ENCODE data around the gene ADAMTS9.

ADAMTS9 gene

DNA sequence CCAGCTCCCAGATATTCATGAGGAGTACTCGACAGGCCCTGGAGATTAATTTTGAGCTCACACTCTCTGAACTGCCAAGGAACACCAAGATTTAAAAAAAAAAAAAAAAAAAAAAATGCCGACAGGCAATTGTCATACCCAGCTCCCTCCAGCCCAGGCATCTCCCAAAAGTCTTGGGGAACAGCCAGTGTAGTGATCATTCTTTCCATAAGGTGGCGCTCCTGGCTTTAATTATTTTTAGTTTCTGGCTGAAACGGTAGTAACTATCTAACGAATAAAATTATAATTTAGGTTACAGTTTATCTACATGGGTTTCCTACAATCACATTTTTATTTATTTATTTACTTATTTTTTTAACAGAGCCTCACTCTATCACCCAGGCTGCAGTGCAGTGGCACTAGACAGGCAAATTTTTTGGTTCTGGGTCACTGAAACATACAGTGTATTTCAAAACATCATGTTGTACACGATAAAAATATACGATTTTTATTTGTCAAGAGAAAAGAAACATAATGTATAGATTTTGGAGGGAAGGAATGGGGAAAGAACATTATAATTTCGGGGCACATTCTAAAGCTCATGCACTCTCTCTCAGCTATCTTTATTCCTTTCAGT is 157.3 kb downstream of the ADAMTS9 start:
- DNase-seq: peak; percentile 74

DNA sequence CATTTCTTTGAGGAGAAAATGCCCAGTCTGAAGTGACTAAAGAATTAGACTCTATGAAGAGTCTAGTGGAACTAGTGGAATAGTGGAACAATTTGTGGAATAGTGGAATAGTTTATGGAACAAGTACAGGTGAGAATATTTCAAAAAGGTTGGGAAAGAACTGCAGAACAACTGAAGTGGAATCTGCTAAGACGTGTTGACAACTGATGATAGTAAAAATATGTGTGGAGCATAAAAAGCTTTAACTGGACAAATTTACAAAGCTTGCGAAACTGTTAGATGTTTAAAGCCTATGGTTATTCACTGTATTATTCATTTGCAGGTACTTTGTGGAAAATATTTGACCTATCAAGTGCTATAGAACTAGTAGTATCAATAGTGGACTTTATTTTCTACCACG is 164.5 kb downstream of the ADAMTS9 start:
- no peak for DNase-seq

DNA sequence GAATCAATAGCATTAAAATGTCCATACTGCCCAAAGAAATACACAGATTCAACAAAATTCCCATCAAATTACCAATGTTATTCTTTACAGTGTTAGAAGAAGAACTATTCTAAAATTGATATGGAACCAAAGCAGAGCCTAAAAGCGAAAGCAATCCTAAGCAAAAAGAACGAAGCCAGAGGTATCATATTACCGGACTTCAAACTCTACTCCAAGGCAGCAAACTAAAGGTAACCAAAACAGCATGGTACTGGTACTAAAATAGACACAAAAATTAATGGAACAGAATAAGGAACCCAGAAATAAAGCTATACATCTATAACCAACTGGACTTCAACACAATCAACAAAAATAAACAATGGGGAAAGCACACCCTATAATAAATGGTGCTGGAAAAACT is 167.5 kb downstream of the ADAMTS9 start:
- no peak for DNase-seq

DNA sequence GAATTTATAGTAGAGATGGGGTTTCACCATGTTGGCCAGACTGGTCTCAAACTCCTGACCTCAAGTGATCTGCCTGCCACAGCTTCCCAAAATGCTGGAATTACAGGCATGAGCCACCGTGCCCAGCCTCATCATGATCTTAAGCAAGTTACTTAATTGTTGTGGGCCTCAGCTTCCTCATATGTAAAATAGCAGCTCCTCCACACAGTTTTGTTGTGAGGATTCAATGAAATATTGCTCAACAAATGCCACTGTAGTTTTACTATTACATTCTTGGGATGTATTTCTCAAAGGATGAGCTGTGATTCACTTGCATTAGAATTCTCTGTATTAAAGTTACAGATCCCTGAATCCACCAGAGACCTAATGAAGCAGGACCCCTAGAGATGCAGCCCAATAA is 168.8 kb downstream of the ADAMTS9 start:
- no peak for DNase-seq

DNA sequence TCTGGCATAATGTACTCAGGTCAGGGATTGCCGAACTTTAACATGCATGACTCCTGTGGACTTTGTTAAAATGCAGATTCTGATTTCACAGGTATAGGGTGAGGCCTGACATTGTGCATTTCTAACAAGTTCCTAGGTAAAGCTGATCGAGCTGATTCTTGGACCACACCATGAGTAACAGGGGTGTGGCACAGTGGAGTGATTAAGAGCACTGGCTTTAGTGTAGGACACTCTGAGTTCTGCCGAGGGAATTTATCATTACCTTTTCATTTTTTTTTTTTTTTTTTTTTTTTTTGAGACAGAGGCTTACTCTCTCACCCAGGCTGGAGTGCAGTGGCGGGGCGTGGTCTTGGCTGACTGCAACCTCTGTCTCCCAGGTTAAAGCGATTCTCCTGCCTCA is 169.3 kb downstream of the ADAMTS9 start:
- DNase-seq: no peak

DNA sequence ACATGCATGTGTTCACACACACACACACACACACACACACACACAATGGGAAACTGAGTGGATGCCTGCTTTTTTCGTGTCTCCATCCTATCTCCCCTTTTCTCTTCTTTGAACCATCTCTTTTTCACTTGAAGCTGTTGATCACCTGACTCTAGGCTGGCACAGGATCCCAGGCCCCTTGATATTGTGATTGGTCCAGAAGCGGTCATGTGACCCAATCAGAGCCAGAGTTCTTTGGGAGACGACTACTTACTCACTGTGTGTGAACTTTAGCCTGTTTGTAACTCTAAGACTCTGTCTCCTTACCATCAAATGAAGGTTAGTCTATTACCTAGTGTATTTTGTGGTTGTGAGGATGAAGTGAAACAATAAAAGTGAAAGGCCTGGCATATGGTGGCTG is 172.9 kb downstream of the ADAMTS9 start:
- no peak for DNase-seq

DNA sequence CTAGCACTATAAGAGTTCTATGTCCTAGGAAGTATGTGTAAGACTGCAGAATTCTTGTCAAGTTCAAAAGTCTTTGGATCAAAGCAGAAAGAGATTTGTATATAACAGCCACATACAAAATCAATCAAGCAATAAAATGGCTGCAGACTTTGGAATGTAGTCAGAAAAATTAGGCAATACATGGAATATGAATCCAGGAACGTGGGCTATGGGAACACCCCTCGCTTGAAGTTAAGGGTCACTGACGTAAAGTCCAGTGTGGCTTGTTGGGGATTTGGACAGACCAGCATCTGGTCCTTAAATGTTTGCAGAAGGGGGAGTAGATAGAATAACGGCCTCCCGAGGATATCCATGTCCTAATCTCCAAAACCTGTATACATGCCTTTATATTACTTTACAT is 178.6 kb downstream of the ADAMTS9 start:
- DNase-seq: no peak

DNA sequence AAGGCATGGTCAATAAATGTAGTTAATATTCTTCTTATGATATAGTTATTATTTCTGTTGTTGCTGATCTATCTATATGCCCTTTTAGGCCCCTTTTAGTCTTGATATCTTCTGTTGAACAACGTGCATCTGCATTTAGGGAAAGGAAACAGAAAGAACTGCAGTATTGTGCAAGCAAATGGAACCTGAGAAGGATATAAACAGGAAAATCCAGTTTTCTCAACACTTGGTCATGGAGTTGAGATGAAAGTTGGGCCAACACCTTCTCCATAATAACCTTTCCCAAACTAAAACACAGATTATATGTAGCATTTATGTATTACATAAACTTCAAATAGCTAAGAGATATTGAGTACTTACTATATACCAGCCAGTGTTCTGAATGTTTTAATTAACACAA is 179.7 kb downstream of the ADAMTS9 start:
- no peak for DNase-seq

DNA sequence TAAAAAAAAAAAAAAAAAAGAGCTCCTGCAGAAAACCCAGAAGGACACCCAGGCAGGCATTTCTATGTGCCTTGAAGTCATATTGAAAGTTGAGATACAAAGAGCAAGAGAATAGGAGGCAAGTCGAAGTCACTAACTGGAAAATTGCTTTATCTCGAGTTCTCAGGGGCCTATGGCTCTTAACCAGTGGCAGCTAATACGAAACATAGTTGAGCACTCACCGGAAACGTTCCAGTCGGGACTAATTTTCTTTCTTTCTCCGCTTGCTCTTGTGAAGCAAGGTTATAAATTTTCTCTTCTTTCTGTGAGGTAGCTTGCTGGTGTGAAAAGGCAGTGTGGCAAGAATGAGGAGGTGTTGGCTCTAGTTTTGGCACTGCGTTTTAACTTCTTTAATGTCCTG is 181.5 kb downstream of the ADAMTS9 start:
- DNase-seq: no peak

DNA sequence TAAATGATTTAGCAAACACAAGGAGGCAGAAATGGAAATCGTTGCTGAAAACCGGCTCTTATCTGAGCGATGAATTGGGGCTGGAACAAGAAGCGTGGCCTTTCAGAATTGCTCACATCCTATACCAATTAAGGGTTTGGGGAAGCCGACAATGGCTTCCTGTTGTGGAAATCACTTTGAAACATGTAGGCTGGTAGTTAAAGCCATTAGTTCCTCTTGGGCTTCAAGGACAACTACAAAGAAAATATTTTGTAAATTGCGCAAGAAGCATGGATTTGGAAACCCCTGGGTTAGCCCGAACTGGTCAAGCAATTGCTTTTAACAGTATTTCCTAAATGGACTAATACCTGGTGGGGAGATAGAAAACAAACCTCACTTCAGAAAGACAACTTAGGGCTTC is 182.4 kb downstream of the ADAMTS9 start:
- DNase-seq: no peak

DNA sequence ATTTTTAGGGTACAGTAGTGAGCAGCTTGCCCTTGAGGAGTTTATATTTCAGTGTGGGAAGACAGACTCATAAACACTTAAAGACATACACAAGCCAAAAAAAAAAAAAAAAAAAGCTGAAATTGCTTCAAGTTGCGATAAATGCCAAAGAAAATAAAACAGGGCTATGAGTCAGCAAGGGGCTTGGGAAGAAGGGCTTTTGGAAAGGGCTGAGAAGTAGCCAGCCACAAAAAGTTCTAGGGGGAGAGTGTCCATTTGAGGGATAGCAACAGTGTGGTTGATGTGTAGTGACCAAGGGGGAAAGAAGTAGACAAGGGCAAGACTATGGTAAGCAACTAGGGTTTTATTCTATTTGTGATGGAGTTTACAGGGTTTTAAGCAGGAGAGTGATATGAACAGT is 185.5 kb downstream of the ADAMTS9 start:
- no peak for DNase-seq

DNA sequence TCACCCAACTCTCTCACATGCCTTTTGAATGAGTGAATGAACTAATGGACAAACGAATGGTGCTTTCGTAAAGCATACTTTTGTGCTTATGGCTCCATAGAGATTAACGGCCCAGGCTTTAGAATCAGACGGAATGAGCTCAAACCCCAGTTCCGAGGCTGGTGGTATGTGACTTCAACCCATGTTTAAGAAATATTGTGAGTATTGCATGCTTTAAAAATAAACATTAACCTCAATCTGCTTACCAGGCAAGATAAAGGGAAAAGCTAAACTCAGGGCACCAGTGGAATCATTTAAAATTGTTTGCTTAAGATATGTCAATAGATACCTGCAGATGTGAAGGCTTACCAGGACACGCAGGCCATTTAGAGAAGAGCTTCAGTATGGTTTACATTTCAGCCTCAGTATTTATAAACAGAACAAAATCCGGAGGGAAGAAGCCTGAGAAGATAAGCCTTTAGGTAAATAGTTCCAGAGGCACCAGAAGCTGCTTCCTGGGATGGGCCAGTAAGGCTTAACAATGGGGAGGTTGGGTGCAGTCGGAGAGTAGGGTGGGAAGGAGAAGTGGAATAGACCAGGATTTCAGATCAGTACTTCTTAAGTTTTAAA is 186.4 kb downstream of the ADAMTS9 start:
- peak; percentile 89 for DNase-seq

DNA sequence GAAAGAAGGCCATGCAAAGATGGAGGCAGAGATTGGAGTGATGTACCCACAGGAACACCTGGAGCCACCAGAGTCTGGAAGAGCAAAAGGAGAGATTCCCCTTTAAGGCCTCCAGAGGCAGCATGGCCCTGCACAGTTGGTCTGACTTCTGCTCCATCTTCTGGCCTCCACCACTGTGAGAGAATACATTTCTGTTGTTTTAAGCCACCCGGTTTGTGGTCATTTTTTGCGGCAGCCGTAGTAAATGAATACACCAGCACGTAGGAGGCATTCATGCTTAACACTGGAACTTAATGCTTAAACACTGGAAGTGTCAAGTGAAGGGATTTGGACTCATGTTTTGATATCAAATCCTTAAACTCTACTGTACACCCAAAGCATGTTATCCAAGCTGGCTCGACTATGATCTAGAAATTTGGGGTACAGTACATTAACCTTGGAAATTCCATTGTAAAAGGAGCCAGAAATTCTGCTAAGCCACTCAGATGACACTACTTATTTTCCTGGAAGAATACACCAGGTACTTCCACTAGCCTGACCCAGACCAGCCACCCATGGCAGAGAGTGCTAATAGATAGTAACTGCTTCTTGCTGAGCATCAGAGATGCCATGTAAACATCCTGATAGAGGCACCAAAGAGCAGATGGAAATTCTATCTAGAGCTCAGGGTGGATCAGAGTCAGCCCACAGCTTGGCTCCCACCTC is 190.9 kb downstream of the ADAMTS9 start:
- DNase-seq: peak; percentile 9

DNA sequence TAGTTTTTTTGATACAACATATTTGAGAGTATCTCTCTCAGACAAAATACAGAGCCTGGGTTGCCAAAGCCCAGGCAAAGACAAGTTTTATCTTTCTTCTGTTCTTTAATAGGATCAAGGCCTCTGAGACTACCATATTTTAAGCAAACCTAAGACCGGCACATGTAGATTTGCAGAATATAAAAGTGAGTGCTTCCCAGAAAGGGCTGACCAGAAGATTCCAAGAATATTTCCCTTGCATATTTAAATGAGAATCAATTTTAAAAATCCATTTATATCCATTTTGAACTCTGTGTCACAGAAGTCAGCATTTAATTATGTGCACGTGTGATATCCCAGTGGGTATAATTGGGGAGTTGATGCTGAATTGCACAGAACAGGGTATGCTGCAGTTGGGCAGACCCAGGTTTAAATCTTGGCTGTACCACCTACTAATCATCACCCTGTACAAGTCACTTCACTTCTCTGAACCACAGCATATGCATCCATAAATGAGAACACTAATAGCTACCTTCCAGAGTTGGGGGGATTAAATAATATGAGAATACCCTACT is 191.9 kb downstream of the ADAMTS9 start:
- no peak for DNase-seq

DNA sequence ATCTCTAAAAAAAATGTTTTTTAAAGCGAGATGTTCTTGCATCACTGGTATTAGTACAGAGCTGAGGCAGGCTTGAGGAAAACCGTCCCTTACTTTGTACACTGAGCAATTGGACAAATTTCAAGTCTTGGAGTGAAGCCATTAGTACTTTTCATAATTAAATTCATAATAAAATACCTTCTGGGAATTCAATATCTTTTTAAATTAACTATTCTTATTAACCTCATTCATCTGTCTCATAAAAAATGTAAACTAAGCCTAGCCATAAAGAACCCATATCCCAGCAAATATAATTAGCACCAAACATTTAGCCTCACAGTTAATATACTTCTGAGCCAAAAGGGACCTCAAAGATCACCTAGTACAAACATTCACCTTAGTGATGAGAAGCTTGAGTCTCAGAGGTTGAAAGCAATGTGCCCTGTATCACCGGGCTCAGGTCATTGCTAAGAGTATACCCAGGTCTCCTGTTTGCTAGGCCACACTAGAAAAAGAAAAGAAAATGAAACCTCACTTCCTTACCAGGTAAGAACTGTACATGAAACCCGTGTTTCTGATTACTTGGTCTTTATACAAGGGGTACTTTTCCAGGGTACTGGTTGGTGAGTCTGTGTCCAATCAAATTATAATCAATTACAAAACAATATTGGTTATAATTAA is 192.5 kb downstream of the ADAMTS9 start:
- DNase-seq: no peak

DNA sequence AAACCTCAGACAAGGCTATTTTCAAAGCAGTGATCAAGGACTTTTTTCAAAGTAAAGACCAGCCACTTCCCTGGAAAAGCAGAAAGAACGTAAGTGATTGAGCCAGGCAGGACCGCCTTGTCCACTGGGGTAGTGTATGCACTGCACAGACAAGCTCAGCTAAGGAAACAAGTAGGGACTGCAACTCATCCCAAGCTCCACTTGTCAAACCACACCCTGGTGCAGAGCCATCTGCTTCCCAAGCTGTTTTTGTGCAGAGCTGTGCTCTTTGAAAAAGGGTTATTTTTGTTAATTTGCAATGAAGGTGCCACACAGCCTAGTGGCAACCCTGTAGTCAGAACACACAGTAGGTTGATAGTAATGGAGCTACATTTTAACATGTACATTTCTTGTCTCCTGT is 193.3 kb downstream of the ADAMTS9 start:
- peak; percentile 36 for DNase-seq

DNA sequence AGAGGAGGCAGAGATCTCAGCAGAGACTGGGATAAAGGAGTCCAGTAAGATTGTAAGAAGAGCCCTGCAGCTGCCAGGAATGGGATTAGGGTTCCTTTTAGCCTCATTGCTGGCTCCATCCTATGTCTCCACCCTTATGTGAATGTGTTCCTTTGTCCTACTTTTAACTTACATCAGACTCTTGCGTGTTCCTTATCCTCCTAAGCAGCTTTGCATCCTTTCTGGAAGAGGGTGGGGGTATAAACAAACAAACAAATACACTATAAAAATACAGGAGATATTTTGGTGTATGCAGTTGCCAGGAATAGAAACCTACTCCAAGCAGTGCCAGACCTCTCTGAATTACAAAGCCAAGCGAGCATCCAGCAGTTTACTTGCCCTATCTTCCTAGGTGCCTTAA is 194.7 kb downstream of the ADAMTS9 start:
- peak; percentile 75 for DNase-seq

DNA sequence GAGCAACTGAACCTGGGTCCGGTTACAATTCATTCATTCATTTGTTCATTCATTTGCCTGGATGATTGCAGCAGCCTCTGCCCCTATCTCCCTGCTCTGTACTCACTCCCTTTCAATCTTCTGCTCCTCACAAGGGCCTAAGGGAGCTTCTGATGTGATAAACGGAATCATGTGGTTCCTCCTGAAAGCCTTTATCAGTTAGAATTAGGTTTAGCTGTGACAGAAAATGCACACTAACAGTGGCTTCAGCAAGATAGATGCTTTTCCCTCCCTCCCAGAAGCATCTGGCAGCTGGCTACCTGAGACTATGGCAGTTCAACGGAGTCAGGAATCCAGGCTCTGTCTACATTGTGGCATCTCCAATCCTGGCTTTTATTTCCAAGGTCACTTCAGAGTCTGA is 196.0 kb downstream of the ADAMTS9 start:
- DNase-seq: no peak

DNA sequence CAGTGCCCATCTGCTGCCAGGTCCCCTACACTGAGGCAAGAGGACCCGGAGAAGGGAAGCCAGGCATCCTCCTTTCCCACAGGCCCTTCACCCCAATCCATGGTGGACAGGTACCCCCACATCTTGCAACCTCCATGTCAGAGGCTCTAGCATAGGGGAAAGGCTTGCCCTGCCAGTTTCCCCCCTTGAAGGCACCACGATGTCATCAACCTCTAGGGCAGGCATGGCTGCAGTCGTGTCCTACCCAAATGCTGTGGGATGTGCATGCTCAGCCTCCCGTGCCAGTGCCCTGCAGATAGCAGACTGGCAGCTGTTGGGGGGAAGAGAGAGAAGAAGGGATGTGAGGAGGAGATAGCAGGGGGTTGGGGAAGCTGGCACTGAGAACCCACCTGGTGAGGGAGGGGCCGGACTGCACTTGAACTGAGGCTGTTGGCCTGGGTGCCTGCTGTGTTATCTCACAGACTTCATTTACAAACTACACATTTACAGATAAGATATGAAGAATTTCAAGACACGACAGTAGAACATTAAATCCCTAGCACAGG is 197.5 kb downstream of the ADAMTS9 start:
- DNase-seq: no peak

DNA sequence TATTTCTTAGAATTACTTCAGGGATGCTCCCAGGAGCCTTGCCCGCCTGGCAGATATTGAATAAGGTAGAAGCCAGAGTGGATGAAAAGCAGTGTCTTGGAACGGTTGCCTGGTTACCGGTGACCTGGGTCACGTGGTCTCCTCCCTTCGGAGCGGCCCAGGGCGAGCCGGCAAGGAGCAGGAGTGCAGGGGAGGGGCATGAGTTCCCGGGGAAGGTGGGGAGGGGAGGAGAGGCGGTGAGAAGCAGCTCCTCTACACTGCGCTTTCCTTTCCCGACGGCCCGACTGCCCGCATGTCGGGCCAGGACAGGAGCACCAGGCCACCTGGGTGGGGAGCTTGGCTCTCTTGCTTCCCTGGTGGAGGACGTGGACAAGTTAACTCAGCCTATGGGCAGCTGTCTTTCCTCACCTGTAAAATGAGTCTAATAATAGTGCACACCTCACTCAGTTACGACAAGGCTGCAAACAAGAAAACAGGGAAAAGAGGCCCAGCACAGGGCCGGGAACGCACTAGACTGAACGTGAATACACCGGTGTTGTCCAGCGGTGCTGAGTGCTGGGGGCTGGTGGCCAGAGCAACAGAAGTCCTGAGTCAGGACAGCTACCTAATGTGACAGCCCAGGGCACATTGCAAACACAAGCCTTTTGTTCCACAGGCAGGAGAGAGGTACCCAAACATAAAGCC is 198.3 kb downstream of the ADAMTS9 start:
- peak; percentile 85 for DNase-seq

DNA sequence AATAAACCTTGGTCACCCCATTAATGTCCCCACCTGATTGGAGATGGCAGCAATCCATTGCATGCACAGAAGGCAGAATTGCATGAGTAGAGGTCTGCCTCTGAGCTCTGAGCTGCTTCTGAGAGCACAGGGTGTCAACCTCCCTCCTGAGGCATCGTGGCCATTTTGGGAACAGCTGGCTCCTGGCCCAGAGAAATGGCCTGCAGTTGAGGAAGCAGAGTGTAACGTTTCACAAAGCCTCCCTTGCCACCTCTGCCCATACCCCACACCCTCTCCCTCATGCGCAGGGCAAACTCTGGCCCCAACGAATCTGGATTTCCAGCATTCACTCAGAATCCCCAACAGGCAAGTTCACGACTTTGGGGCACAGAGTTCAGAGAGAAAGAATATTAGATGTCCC is 198.9 kb downstream of the ADAMTS9 start:
- DNase-seq: peak; percentile 35

DNA sequence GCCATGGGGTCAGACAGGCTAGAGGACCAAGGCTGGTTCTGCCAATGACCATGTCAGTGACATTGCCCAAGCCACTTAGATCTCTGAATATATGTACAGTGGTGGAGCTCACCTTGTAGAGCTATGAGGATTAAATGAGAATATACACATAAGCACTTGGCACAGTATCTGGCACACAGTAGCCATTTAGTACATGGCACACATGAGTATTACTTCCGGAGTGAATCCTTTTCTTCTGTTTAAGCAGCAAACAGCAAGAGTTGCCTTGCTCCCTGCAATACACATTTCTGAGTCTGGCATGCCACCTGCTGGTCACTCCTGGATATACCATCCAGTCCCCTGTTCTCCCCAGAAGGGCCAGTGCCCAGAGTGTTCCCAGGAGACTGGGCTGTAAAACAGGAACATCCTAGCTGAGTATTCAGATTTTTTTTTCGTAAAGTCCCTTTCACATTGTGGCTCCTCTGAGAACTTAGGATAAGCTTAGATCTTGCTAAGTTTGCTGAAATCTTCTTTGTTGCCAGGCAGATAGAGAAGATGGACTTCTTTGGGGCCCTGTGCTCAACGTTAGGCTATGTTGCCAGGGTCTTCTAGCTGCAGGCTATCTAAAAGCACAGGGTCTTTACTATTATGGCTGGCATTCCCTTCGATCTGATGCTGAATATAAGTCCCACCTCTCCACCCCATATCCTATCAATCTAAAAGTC is 203.4 kb downstream of the ADAMTS9 start:
- DNase-seq: peak; percentile 89

Data from NCI-H82 (cell line).